ENCODE results near the gene PPP1R9A.

DNA sequence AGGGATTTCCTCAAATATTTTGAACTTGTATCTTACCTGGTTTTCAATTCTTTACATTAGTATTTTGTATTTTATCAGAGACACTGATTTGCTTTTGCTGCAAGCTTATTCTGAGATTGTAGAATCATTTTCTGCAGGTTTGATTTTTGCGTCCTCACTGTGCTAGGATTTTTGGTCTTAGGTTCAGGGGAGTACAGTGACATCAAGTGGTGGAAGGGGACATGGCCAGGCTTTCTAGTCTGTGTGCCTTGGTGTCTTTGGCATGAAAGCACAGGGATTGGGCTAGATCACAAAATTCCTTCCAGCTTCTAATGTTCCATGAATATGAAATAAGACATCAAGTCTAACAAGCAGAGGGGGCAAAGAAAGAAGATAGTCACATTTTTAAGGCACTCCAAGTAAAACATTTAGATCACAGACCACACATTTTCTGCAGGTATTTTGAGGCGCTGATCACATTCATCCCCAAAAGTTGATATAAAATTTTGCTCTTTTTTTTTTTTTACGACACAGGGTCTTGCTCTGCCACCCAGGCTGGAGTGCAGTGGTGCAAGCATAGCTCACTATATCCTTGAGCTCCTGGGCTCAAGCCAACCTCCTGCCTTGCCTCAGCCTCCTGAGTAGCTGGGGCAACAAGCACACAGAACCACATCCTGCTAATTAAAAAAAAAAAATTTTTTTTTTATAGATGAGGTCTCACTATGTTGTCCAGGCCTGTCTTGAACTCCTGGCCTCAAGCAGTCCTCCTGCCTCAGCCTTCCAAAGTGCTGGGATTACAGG, 292.6 kb downstream of the PPP1R9A start:
- TF ChIP-seq, protein P1, sequence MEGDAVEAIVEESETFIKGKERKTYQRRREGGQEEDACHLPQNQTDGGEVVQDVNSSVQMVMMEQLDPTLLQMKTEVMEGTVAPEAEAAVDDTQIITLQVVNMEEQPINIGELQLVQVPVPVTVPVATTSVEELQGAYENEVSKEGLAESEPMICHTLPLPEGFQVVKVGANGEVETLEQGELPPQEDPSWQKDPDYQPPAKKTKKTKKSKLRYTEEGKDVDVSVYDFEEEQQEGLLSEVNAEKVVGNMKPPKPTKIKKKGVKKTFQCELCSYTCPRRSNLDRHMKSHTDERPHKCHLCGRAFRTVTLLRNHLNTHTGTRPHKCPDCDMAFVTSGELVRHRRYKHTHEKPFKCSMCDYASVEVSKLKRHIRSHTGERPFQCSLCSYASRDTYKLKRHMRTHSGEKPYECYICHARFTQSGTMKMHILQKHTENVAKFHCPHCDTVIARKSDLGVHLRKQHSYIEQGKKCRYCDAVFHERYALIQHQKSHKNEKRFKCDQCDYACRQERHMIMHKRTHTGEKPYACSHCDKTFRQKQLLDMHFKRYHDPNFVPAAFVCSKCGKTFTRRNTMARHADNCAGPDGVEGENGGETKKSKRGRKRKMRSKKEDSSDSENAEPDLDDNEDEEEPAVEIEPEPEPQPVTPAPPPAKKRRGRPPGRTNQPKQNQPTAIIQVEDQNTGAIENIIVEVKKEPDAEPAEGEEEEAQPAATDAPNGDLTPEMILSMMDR (IDR thresholded peaks at IDR 0.05), result no peak
- TF ChIP-seq POLR2A (IDR thresholded peaks at IDR 0.05), result no peak
